T-helper 9 cell (primary cell): ENCODE measurements around the gene MMP3.
"Not testable (repeated sequence)": the region's sequence is repeated elsewhere in the genome, so short reads cannot be mapped to it uniquely, and the experiment has no call there.

Experiments used
- DNase-seq: peaks from one replicate; pipeline ENCODE4 v3.0.0-alpha.2; 2020
- total RNA-seq, 2 donors: gene quantifications; one replicate each; lab custom pipeline; 2026; lab: John Stamatoyannopoulos, UW

Gene MMP3
- total RNA-seq: 0 reads per million in 2 donors

GRCh38 chr11:102843489-102843888 is at the start of gene MMP3:
TSS of gene MMP3 (minus strand) at chr11:102843609. CDS start at chr11:102843546, 63 bp downstream.
- DNase-seq: no peak

- DNase-seq: no peak
Measured at GRCh38 chr11:102891736-102892135, 48.3 kb upstream of the MMP3 start.

- DNase-seq: no peak
Measured at GRCh38 chr11:102886999-102887398, 43.6 kb upstream of the MMP3 start.

- no peak for DNase-seq
Measured at GRCh38 chr11:102883141-102883540, 39.7 kb upstream of the MMP3 start.

GRCh38 chr11:102882389-102883024 is 39.1 kb upstream of the MMP3 start:
- no peak for DNase-seq

GRCh38 chr11:102879801-102880200 is 36.4 kb upstream of the MMP3 start:
- DNase-seq: no peak

GRCh38 chr11:102878595-102878994 is 35.2 kb upstream of the MMP3 start:
- no peak for DNase-seq

- no peak for DNase-seq
Measured at GRCh38 chr11:102874852-102875251, 31.4 kb upstream of the MMP3 start, which contains the start of gene MMP12. TSS of gene MMP12 (minus strand) at chr11:102874982. CDS start at chr11:102874937, 45 bp downstream.

- not testable (repeated sequence) for DNase-seq
Measured at GRCh38 chr11:102869354-102869964, 26.1 kb upstream of the MMP3 start.

- no peak for DNase-seq
Measured at GRCh38 chr11:102868339-102868738, 24.9 kb upstream of the MMP3 start.

- no peak for DNase-seq
Measured at GRCh38 chr11:102864724-102865123, 21.3 kb upstream of the MMP3 start.

GRCh38 chr11:102853956-102854355 is 10.5 kb upstream of the MMP3 start:
- no peak for DNase-seq

GRCh38 chr11:102853055-102853454 is 9.6 kb upstream of the MMP3 start:
- no peak for DNase-seq

- no peak for DNase-seq
Measured at GRCh38 chr11:102850973-102851745, 7.8 kb upstream of the MMP3 start.

- no peak for DNase-seq
Measured at GRCh38 chr11:102849311-102849710, 5.9 kb upstream of the MMP3 start.

- no peak for DNase-seq
Measured at GRCh38 chr11:102846292-102846691, 2.9 kb upstream of the MMP3 start.

GRCh38 chr11:102842930-102843329 is 479 bp downstream of the MMP3 start:
- no peak for DNase-seq

GRCh38 chr11:102840018-102840417 is 3.4 kb downstream of the MMP3 start:
- DNase-seq: no peak

GRCh38 chr11:102837646-102838045 is 5.8 kb downstream of the MMP3 start:
- DNase-seq: no peak

GRCh38 chr11:102837156-102837555 is 6.3 kb downstream of the MMP3 start:
- DNase-seq: no peak

- DNase-seq: no peak
Measured at GRCh38 chr11:102836290-102836875, 7.0 kb downstream of the MMP3 start.

- DNase-seq: no peak
Measured at GRCh38 chr11:102833731-102834130, 9.7 kb downstream of the MMP3 start.

GRCh38 chr11:102832612-102833011 is 10.8 kb downstream of the MMP3 start:
- DNase-seq: no peak
